Body of pancreas (tissue), 4 donors: ENCODE results near the gene RAD51B. TPM values are rescaled to one million over a fixed set of nuclear protein-coding genes. Genes with fewer than 3 reads are reported as not detected.

ENCODE experiments used
- ATAC-seq: fragments of 150-250 bp; one replicate; pipeline ENCODE4 v1.9.1; 2016
- DNase-seq, 4 donors: peaks; one replicate each; pipeline ENCODE4 v3.0.0-alpha.2; 2019
- H3K27ac ChIP-seq, 4 donors: fragments of 200-600 bp; sonication (generic); 1 replicate in 3 of 4; 2 replicates in 1 of 4; pipeline versions ENCODE4 v1.5.1 to v1.6.1; 2016 to 2019; ENCODE audit warnings: mild to moderate bottlenecking in 1 of 4, mixed read lengths in 1 of 4, moderate library complexity in 1 of 4
- H3K27me3 ChIP-seq, 2 donors: fragments of 200-600 bp; sonication (generic); one replicate each; pipeline ENCODE4 v1.6.0; 2016; ENCODE audit warnings: mild to moderate bottlenecking in 1 of 2
- H3K36me3 ChIP-seq, 2 donors: fragments of 200-600 bp; sonication (generic); replicated peaks in 1 of 2; 2 replicates each; pipeline ENCODE4 v1.5.1; 2016; ENCODE audit warnings: low read depth in 2 of 2; ENCODE audit not compliant: insufficient read depth in 1 of 2
- H3K4me1 ChIP-seq: fragments of 200-600 bp; sonication (generic); one replicate; pipeline ENCODE4 v1.6.0; 2016
- H3K4me3 ChIP-seq, 2 donors: fragments of 200-600 bp; sonication (generic); 1 replicate in 1 of 2; 2 replicates in 1 of 2; pipeline ENCODE4 v1.5.1; 2016 to 2019
- H3K9me3 ChIP-seq, 3 donors: fragments of 200-600 bp; sonication (generic); 1 replicate in 2 of 3; 2 replicates in 1 of 3; pipeline ENCODE4 v1.5.1; 2016
- POLR2A ChIP-seq, 3 donors: fragments of 450-650 bp; IDR thresholded peaks; one replicate each; pipeline ENCODE4 v1.6.1; 2016; ENCODE audit warnings: antibody characterized with exemption in 3 of 3, mild to moderate bottlenecking in 2 of 3
- WGBS, 2 donors: methylation state at CpG; one replicate each; pipeline ENCODE4 v1.1.5; 2017; 5-methylcytosine and 5-hydroxymethylcytosine counted together
- intact Hi-C: fragments of 100-400 bp; cut with DNase I; formaldehyde crosslinking; loops from one replicate; pipeline ENCODE4 v1.15.1; 2023
- total RNA-seq, 2 donors: library from RNA; depleted of rRNA; stranded (reverse); fragments of >200 nt; gene quantifications; one replicate each; pipeline ENCODE4 v1.1.0, GENCODE V29; 2016
- TF ChIP-seq, protein P1 (sequence below), 7 experiments: fragments of 450-650 bp in 4 of 7; fragments of 200-600 bp in 3 of 7; sonication (generic) in 3 of 7; IDR thresholded peaks; one replicate each; pipeline ENCODE4 v1.5.1; 2016 to 2019; ENCODE audit warnings: antibody characterized with exemption in 7 of 7

RAD51B gene
- total RNA-seq, 2 donors from 2014 or later: 12.2 to 29.6 TPM

- no peak for DNase-seq
- no peaks in the 10 kb centered on the region for H3K27me3 ChIP-seq
- no peak overlapping the region for H3K27ac ChIP-seq
- H3K4me1 ChIP-seq: no peaks in the 10 kb centered on the region
- WGBS, 2 donors: 26 to 34% methylated on average over 1 of the region's 1 CpG
- no peak for TF ChIP-seq POLR2A (IDR thresholded peaks at IDR 0.05)
- TF ChIP-seq, protein P1, sequence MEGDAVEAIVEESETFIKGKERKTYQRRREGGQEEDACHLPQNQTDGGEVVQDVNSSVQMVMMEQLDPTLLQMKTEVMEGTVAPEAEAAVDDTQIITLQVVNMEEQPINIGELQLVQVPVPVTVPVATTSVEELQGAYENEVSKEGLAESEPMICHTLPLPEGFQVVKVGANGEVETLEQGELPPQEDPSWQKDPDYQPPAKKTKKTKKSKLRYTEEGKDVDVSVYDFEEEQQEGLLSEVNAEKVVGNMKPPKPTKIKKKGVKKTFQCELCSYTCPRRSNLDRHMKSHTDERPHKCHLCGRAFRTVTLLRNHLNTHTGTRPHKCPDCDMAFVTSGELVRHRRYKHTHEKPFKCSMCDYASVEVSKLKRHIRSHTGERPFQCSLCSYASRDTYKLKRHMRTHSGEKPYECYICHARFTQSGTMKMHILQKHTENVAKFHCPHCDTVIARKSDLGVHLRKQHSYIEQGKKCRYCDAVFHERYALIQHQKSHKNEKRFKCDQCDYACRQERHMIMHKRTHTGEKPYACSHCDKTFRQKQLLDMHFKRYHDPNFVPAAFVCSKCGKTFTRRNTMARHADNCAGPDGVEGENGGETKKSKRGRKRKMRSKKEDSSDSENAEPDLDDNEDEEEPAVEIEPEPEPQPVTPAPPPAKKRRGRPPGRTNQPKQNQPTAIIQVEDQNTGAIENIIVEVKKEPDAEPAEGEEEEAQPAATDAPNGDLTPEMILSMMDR (IDR thresholded peaks at IDR 0.05): peak in 6 of 7 experiments; percentile 18 to 53 (median 45)
- no peak for ATAC-seq
- intact Hi-C loops: no loop called here
- H3K9me3 ChIP-seq: no peaks in the 10 kb centered on the region
- no peak overlapping the region for H3K4me3 ChIP-seq
- H3K36me3 ChIP-seq: no peaks in the 10 kb centered on the region
Measured at GRCh38 chr14:67883717-67884116, 64.1 kb downstream of the RAD51B start.

DNA sequence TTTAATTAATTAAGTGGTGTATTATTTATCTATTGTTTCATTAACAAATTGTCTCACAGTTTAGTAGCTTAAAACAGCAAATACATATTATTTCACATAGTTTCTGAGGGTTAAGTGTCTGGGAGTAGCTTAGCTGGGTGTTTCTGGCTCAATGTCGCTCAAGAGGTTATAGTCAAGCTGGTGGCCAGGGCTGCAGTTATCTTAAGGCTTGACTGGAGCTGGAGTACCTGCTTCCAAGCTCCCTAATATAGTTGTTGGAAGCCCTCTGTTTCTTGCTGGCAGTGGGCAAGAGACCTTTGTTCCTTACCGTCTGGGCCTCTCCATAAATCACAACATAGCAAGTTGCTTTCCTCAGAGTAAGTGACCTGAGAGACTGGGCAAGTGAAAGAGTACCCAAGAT is 66.6 kb downstream of the RAD51B start:
- WGBS, 2 donors: 51 to 74% methylated on average over 2 of the region's 2 CpGs
- ATAC-seq: no peak
- Histone ChIP-seq H3K27ac (no peak overlapping the region), H3K36me3 (no peaks in the 10 kb centered on the region), H3K4me1 (no peaks in the 10 kb centered on the region), H3K27me3 (no peaks in the 10 kb centered on the region), H3K9me3 (no peaks in the 10 kb centered on the region), H3K4me3 (no peak overlapping the region)
- DNase-seq: peak in 1 of 4 donors; percentile 7
- intact Hi-C loops: no loop called here
- TF ChIP-seq, protein P1 (IDR thresholded peaks at IDR 0.05): no peak
- no peak for TF ChIP-seq POLR2A (IDR thresholded peaks at IDR 0.05)

- Histone ChIP-seq H3K27me3 (no peaks in the 10 kb centered on the region), H3K4me3 (no peak overlapping the region), H3K36me3 (no peaks in the 10 kb centered on the region), H3K4me1 (peaks cover 8% of the 10 kb centered on the region), H3K9me3 (no peaks in the 10 kb centered on the region), H3K27ac (no peak overlapping the region)
- TF ChIP-seq, protein P1 (IDR thresholded peaks at IDR 0.05): no peak
- TF ChIP-seq POLR2A (IDR thresholded peaks at IDR 0.05): no peak
- intact Hi-C loops: no loop called here
- no peak for DNase-seq
- ATAC-seq: no peak
- 45 to 55% methylated on average over 3 of the region's 3 CpGs for WGBS, 2 donors
Measured at GRCh38 chr14:67887478-67887877, 67.9 kb downstream of the RAD51B start.

- Histone ChIP-seq H3K36me3 (no peaks in the 10 kb centered on the region), H3K27ac (no peak overlapping the region), H3K4me1 (peaks cover 21% of the 10 kb centered on the region), H3K9me3 (no peaks in the 10 kb centered on the region), H3K27me3 (no peaks in the 10 kb centered on the region), H3K4me3 (no peak overlapping the region)
- 90 to 91% methylated on average over 4 of the region's 4 CpGs for WGBS, 2 donors
- no peak for TF ChIP-seq POLR2A (IDR thresholded peaks at IDR 0.05)
- TF ChIP-seq, protein P1 (IDR thresholded peaks at IDR 0.05): no peak
- intact Hi-C loops: no loop called here
- ATAC-seq (no peak), DNase-seq (no peak)
Measured at GRCh38 chr14:67889455-67889854, 69.9 kb downstream of the RAD51B start.

GRCh38 chr14:67892466-67893100 is 73.0 kb downstream of the RAD51B start:
- whole genome bisulfite sequencing, 2 donors: 25 to 29% methylated on average over 1 of the region's 1 CpG
- Histone ChIP-seq H3K4me1 (peaks cover 21% of the 10 kb centered on the region), H3K27ac (peak overlapping the region in 3 of 4 donors; percentile 13 to 53 (median 36)), H3K36me3 (no peaks in the 10 kb centered on the region), H3K4me3 (no peak overlapping the region), H3K27me3 (no peaks in the 10 kb centered on the region), H3K9me3 (no peaks in the 10 kb centered on the region)
- TF ChIP-seq, protein P1 (IDR thresholded peaks at IDR 0.05): no peak
- TF ChIP-seq POLR2A (IDR thresholded peaks at IDR 0.05): no peak
- peak; percentile 83 for ATAC-seq
- peak; percentile 22 to 62 (median 39) for DNase-seq
- intact Hi-C loops: no loop called here
